Neutrophil (primary cell): Measurements from ENCODE around the gene GALNT18.

ENCODE experiments used
- H3K27ac ChIP-seq: fragments of 200-600 bp; sonication (generic); 2 replicates; pipeline ENCODE4 v1.5.1; 2016; ENCODE audit warnings: mild to moderate bottlenecking, moderate library complexity
- H3K27me3 ChIP-seq: fragments of 200-600 bp; sonication (generic); 2 replicates; pipeline ENCODE4 v1.6.0; 2016; ENCODE audit warnings: mild to moderate bottlenecking
- H3K36me3 ChIP-seq: fragments of 200-600 bp; sonication (generic); 2 replicates; pipeline ENCODE4 v1.5.1; 2017
- H3K4me1 ChIP-seq, 2 experiments: fragments of 200-600 bp in 1 of 2; sonication (generic) in 1 of 2; 1 replicate in 1 of 2; 2 replicates in 1 of 2; pipeline versions ENCODE4 v1.5.1 to v1.6.1; 2013 to 2016; ENCODE audit warnings: low read depth in 1 of 2, low read length in 1 of 2, mild to moderate bottlenecking in 1 of 2, moderate library complexity in 1 of 2; ENCODE audit not compliant: control insufficient read depth in 1 of 2, insufficient read depth in 1 of 2
- H3K4me3 ChIP-seq, 2 experiments: fragments of 200-600 bp in 1 of 2; sonication (generic) in 1 of 2; 1 replicate in 1 of 2; 2 replicates in 1 of 2; pipeline ENCODE4 v1.5.1; 2013 to 2016; ENCODE audit warnings: low read depth in 1 of 2, low read length in 1 of 2, mild to moderate bottlenecking in 1 of 2, moderate library complexity in 1 of 2
- H3K9me3 ChIP-seq: fragments of 200-600 bp; sonication (generic); 2 replicates; pipeline ENCODE4 v1.5.1; 2016
- CTCF ChIP-seq: fragments of 200-600 bp; sonication (generic); IDR thresholded peaks from 2 replicates; pipeline ENCODE4 v1.5.1; 2016; ENCODE audit warnings: antibody characterized with exemption

GALNT18 gene

DNA sequence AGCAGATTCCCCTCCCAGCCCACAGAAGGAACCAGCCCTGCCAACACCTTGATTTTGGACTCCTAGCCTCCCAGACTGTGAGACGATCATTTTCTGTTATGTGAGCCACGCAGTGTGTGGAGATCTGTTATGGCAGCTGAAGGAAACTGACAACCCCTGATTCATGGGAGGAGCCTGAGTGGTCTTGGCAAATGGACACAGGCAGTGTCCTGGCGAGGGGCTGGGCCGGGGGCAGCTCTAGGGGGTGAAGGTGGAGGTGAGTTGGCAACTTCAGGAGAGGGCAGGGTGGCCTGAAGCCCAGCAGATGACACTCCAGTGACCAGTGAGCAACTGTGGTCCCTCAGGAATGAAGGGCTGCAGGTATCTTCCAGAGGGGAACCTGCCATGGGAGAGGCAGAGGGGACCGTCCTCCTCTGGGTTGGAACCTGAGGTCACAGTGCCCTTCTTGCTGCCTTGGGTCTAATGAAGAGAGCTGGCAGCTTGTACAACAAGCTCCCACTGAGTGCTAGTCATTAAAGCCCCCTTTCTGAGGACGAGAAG lies 351.5 kb downstream of the GALNT18 start:
- TF ChIP-seq CTCF, result no peak
- no peak overlapping the region for H3K4me3 ChIP-seq
- no peak overlapping the region for H3K27ac ChIP-seq
- no peaks in the 10 kb centered on the region for H3K4me1 ChIP-seq
- no peaks in the 10 kb centered on the region for H3K9me3 ChIP-seq
- H3K27me3 ChIP-seq, result peaks cover 8% of the 10 kb centered on the region
- no peaks in the 10 kb centered on the region for H3K36me3 ChIP-seq

DNA sequence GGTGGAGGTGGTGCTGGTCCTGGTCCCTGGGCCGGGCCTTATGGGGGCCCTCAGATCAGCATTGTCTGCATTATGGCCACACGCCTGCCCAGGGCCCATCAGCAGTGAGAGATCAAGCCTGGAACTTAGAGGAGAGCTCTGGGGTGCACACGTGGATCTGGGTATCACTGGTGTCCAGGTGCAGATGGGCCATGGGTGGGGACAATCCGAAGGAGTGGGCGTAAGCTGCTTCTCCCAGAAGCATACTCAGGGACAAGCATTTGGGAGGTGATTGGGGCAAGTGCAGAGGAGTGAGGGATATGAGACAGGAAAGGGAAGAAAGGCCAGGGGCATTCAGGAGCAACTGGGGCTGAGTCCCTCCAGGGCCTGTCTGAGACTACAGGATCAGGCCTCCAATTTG lies 353.1 kb downstream of the GALNT18 start:
- H3K27ac ChIP-seq, result no peak overlapping the region
- H3K4me1 ChIP-seq, result no peaks in the 10 kb centered on the region
- no peaks in the 10 kb centered on the region for H3K36me3 ChIP-seq
- peaks cover 20% of the 10 kb centered on the region for H3K27me3 ChIP-seq
- no peak for TF ChIP-seq CTCF
- no peaks in the 10 kb centered on the region for H3K9me3 ChIP-seq
- no peak overlapping the region for H3K4me3 ChIP-seq

DNA sequence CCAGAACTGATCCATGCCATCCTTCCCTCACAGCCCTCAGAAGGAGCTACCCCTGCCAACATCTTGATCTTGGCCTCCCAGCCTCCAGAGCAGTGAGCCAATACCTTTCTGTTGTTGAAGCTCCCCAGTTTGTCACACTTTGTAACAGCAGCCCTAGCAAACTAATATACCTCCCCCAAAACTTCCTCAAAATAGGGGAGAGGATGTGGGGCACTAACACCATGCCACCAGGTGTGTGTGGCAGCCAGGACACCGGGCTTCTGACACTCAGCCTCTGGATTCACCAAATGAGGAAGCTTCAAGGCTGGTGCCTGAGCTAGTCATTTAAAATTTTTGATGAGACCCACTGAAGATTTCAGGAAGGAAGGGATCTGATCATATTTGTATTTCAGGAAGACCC lies 353.7 kb downstream of the GALNT18 start:
- Histone ChIP-seq H3K27ac (no peak overlapping the region), H3K36me3 (no peaks in the 10 kb centered on the region), H3K9me3 (no peaks in the 10 kb centered on the region), H3K4me3 (no peak overlapping the region), H3K27me3 (peaks cover 23% of the 10 kb centered on the region), H3K4me1 (no peaks in the 10 kb centered on the region)
- no peak for TF ChIP-seq CTCF

- no peaks in the 10 kb centered on the region for H3K36me3 ChIP-seq
- H3K4me3 ChIP-seq, result no peak overlapping the region
- no peak overlapping the region for H3K27ac ChIP-seq
- TF ChIP-seq CTCF, result no peak
- H3K9me3 ChIP-seq, result no peaks in the 10 kb centered on the region
- H3K27me3 ChIP-seq, result peaks cover 20% of the 10 kb centered on the region
- no peaks in the 10 kb centered on the region for H3K4me1 ChIP-seq
Measured at GRCh38 chr11:11267312-11267711, 354.5 kb downstream of the GALNT18 start.

DNA sequence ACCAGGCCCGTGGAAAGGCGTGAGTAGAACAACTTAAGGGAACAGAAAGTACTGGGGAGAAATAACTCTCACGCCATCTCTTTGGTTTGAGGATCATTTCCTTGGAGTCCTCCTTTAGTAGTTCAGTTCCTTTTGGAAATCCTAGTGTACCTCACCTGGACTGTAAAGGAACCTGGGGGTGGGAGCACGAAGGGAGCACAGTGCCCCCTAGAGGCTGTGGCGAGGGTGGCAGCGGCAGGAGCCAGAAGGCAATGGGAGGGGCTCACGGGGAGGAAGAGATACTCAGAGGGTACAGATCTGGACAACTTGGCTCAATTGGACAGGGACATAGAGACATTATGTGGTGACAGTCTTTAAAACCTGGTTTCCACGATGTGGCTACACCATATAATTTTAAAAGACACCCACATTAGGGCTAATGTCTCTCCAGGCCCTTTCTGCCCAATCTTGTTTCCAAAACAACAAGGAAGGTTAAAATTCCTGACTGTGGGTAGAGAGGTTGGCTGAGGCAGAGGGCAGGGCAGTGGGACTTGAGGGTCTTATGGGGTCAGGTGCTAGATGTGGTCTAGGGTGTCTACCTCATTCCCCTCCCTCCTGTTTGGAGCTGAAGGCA lies 355.7 kb downstream of the GALNT18 start:
- TF ChIP-seq CTCF, result peak; percentile 58
- no peak overlapping the region for H3K27ac ChIP-seq
- H3K4me3 ChIP-seq, result no peak overlapping the region
- no peaks in the 10 kb centered on the region for H3K4me1 ChIP-seq
- peaks cover 15% of the 10 kb centered on the region for H3K27me3 ChIP-seq
- no peaks in the 10 kb centered on the region for H3K9me3 ChIP-seq
- no peaks in the 10 kb centered on the region for H3K36me3 ChIP-seq
